IMR-90 (cell line): ENCODE data around the gene INPP5J. TPM values are rescaled to one million over a fixed set of nuclear protein-coding genes. Genes with fewer than 3 reads are reported as not detected.

Source experiments
- ATAC-seq: fragments of 200-7000 bp; cut with Tn5 transposase; 2 replicates; pipeline ENCODE4 v1.9.1; 2020; ENCODE audit warnings: low read depth, mild to moderate bottlenecking, moderate library complexity
- BruUV-seq: library from RNA; stranded (reverse); fragments of 400-500 nt; replicated peaks from 2 replicates; lab custom pipeline; 2021; lab: Mats Ljungman, UMichigan
- CTCF ChIA-PET: fragments of 300-600 bp; formaldehyde crosslinking; extraction: SDS; loops from one replicate; lab custom pipeline; 2021; ENCODE audit warnings: antibody characterized with exemption; lab: Yijun Ruan, JAX
- POLR2A ChIA-PET: fragments of 300-600 bp; sonication (Branson Sonifier 250); formaldehyde crosslinking; loops from one replicate; lab custom pipeline; 2022; ENCODE audit warnings: antibody characterized with exemption; ENCODE audit not compliant: unreplicated experiment; lab: Charles Lee
- DNase-seq: peaks from one replicate; pipeline ENCODE4 v3.0.0; 2013
- H2AFZ ChIP-seq: replicated peaks from 2 replicates; pipeline ENCODE3; 2013; ENCODE audit warnings: low read length, mild to moderate bottlenecking; ENCODE audit not compliant: poor library complexity
- H2AK5ac ChIP-seq: 2 replicates; pipeline ENCODE4 v1.6.1; 2013; ENCODE audit warnings: low read depth, low read length, inconsistent platforms
- H2AK9ac ChIP-seq: replicated peaks from 2 replicates; pipeline ENCODE3; 2013; ENCODE audit warnings: mild to moderate bottlenecking, low read depth, low read length, moderate library complexity; ENCODE audit not compliant: poor library complexity
- H2BK120ac ChIP-seq: 2 replicates; pipeline ENCODE4 v1.6.1; 2013; ENCODE audit warnings: low read depth, low read length, inconsistent platforms
- H2BK15ac ChIP-seq: 3 replicates; pipeline ENCODE4 v1.6.1; 2013; ENCODE audit warnings: low read depth, low read length, inconsistent platforms
- H2BK20ac ChIP-seq: 2 replicates; pipeline ENCODE4 v1.6.1; 2013; ENCODE audit warnings: low read depth, mild to moderate bottlenecking, inconsistent platforms, low read length, moderate library complexity
- H2BK5ac ChIP-seq: 2 replicates; pipeline ENCODE4 v1.6.1; 2013; ENCODE audit warnings: mild to moderate bottlenecking, low read depth, low read length, inconsistent platforms; ENCODE audit not compliant: poor library complexity, severe bottlenecking
- H3K14ac ChIP-seq: replicated peaks from 2 replicates; pipeline ENCODE4 v1.6.1; 2013; ENCODE audit warnings: low read depth, low read length, inconsistent platforms
- H3K18ac ChIP-seq: 2 replicates; pipeline ENCODE4 v1.6.1; 2013; ENCODE audit warnings: low read depth, low read length, control low read depth
- H3K23ac ChIP-seq: 2 replicates; pipeline ENCODE4 v1.6.1; 2013; ENCODE audit warnings: low read depth, low read length, inconsistent platforms
- H3K27ac ChIP-seq: 2 replicates; pipeline ENCODE4 v1.5.1; 2013; ENCODE audit warnings: mild to moderate bottlenecking, control low read depth, low read length; ENCODE audit not compliant: insufficient read depth
- H3K27me3 ChIP-seq: 2 replicates; pipeline ENCODE4 v1.6.1; 2013; ENCODE audit warnings: low read length; ENCODE audit not compliant: control insufficient read depth, insufficient read depth
- H3K36me3 ChIP-seq: 2 replicates; pipeline ENCODE4 v1.6.1; 2013; ENCODE audit warnings: low read length, mixed read lengths; ENCODE audit not compliant: control insufficient read depth, insufficient read depth
- H3K4ac ChIP-seq: 2 replicates; pipeline ENCODE4 v1.6.1; 2013; ENCODE audit warnings: low read depth, low read length, inconsistent platforms
- H3K4me1 ChIP-seq: 2 replicates; pipeline ENCODE4 v1.6.1; 2013; ENCODE audit warnings: low read length, mixed read lengths; ENCODE audit not compliant: control insufficient read depth, insufficient read depth
- H3K4me2 ChIP-seq: 2 replicates; pipeline ENCODE4 v1.6.1; 2013; ENCODE audit warnings: low read depth, mild to moderate bottlenecking, control low read depth, low read length, moderate library complexity
- H3K4me3 ChIP-seq: 2 replicates; pipeline ENCODE4 v1.5.1; 2013; ENCODE audit warnings: low read depth, mild to moderate bottlenecking, control low read depth, low read length, moderate library complexity; ENCODE audit not compliant: insufficient read depth
- H3K56ac ChIP-seq: 2 replicates; pipeline ENCODE4 v1.6.1; 2013; ENCODE audit warnings: low read length, inconsistent platforms; ENCODE audit not compliant: insufficient read depth; ENCODE audit errors: extremely low read depth
- H3K79me1 ChIP-seq, 2 experiments: 2 replicates each; pipeline ENCODE4 v1.6.1; 2013; ENCODE audit warnings: low read length in 2 of 2, inconsistent platforms in 1 of 2, low read depth in 1 of 2
- H3K9ac ChIP-seq: 2 replicates; pipeline ENCODE4 v1.6.1; 2013; ENCODE audit warnings: low read depth, low read length, control low read depth
- H3K9me1 ChIP-seq: 2 replicates; pipeline ENCODE4 v1.6.1; 2013; ENCODE audit warnings: low read length, inconsistent platforms; ENCODE audit not compliant: insufficient read depth
- H3K9me3 ChIP-seq: 2 replicates; pipeline ENCODE4 v1.6.1; 2013; ENCODE audit warnings: low read length; ENCODE audit not compliant: control insufficient read depth, insufficient read depth
- H4K20me1 ChIP-seq: 2 replicates; pipeline ENCODE4 v1.6.1; 2013; ENCODE audit warnings: low read length, inconsistent platforms; ENCODE audit not compliant: insufficient read depth
- H4K5ac ChIP-seq: 2 replicates; pipeline ENCODE4 v1.6.1; 2013; ENCODE audit warnings: mild to moderate bottlenecking, low read depth, low read length, control low read depth
- H4K8ac ChIP-seq, 2 experiments: 2 replicates each; pipeline ENCODE4 v1.6.1; 2013; ENCODE audit warnings: low read depth in 2 of 2, low read length in 2 of 2, control low read depth in 1 of 2, inconsistent platforms in 1 of 2
- H4K91ac ChIP-seq: 2 replicates; pipeline ENCODE4 v1.6.1; 2013; ENCODE audit warnings: low read depth, low read length, inconsistent platforms; ENCODE audit not compliant: insufficient read depth
- CHD1 ChIP-seq: IDR thresholded peaks from 2 replicates; pipeline ENCODE4 v1.6.1; 2012; ENCODE audit warnings: low read depth, low read length, improper control_type of control experiment
- MAFK ChIP-seq: IDR thresholded peaks from 2 replicates; pipeline ENCODE4 v1.6.1; 2012; ENCODE audit warnings: low read depth, low read length, improper control_type of control experiment
- NFE2L2 ChIP-seq: fragments of 150-350 bp; IDR thresholded peaks from 2 replicates; pipeline ENCODE4 v1.6.1; 2016; ENCODE audit warnings: low read depth, mild to moderate bottlenecking, low read length
- RAD21 ChIP-seq: IDR thresholded peaks from 2 replicates; pipeline ENCODE4 v1.6.1; 2012; ENCODE audit warnings: low read length, improper control_type of control experiment
- RFX5 ChIP-seq: IDR thresholded peaks from 2 replicates; pipeline ENCODE4 v1.8.0; 2012; ENCODE audit warnings: low read depth, mild to moderate bottlenecking, low read length, moderate library complexity
- SMC3 ChIP-seq: fragments of 150-350 bp; IDR thresholded peaks from 2 replicates; pipeline ENCODE4 v1.6.1; 2016; ENCODE audit warnings: low read depth, mild to moderate bottlenecking, antibody characterized with exemption, low read length, moderate library complexity
- WGBS, 2 experiments: methylation state at CpG; one replicate each; pipeline versions ENCODE4 v1.1.5 to v1.1.7; 2013; ENCODE audit warnings: missing lambda C conversion rate in 2 of 2; ENCODE audit not compliant: insufficient read length in 1 of 2; ENCODE audit errors: extremely low coverage in 2 of 2; 5-methylcytosine and 5-hydroxymethylcytosine counted together
- dilution Hi-C: fragments of 300-500 bp; cut with HindIII; formaldehyde crosslinking; loops from one replicate; pipeline ENCODE4 v1.14.3; 2018; ENCODE audit warnings: low sequenced_read_pairs; ENCODE audit not compliant: unreplicated experiment
- in situ Hi-C: fragments of 300-500 bp; cut with MboI; formaldehyde crosslinking; loops from 3 replicates; pipeline ENCODE4 v1.14.3; 2019; ENCODE audit warnings: low sequenced_read_pairs, inconsistent platforms, mixed read lengths
- intact Hi-C: fragments of 100-400 bp; cut with micrococcal nuclease; formaldehyde crosslinking; loops from 2 replicates; pipeline ENCODE4 v1.10.0; 2022
- polyA plus RNA-seq, 3 experiments: library from polyadenylated mRNA; depleted of rRNA; stranded (reverse); fragments of >200 nt; gene quantifications; 2 replicates each; pipeline ENCODE4 v1.2.3, GENCODE V29; 2012; ENCODE audit warnings: low replicate concordance in 1 of 3
- total RNA-seq: library from RNA; depleted of rRNA; stranded (reverse); fragments of >200 nt; gene quantifications from 2 replicates; pipeline ENCODE4 v1.2.3, GENCODE V29; 2012
- TF ChIP-seq, protein P1 (sequence below): fragments of 150-350 bp; IDR thresholded peaks from 2 replicates; pipeline ENCODE4 v1.6.1; 2017; ENCODE audit warnings: mild to moderate bottlenecking, antibody characterized with exemption, low read length, low read depth
- TF ChIP-seq, protein P2 (sequence below): conservative IDR thresholded peaks from 2 replicates; pipeline ENCODE4 v1.5.1; 2012; ENCODE audit warnings: mild to moderate bottlenecking, low read depth, low read length, improper control_type of control experiment

INPP5J gene
- total and polyA plus RNA-seq, 2 of the 4 experiments (the other 2 are of a cell fraction), result 0.36 to 2.2 TPM

DNA sequence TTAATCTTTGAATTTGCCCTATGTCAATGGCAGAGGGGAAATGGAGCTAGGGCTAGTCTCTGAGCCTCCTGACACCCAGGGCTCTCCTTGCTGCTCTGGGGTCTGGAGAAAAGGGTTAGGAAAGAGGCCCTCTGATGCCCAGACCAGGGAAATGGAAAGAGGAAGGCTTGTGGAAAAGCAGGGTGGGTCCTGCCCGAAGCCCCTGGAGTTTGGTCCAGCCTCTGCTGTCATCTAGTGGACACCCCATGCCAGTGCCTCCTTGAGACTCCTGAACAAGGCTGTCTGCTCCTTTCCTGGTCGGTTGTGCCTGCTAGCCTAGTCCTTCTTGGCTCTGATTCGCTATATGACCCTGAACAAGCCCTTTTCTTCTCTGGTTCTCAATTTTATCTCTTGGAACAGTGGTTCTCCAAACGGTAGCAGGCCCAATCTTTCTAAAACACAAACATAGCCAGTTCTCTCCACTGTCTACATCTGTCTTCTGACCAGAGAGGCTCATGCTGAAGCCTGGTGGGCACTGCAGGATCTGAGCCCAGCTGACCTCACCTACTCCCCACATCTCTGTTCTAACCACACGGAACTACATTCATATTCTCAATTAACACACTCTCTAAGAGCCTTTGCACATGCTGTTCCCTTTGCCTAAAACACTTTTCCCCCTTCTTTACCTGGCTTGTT is 26.3 kb downstream of the INPP5J start:
- Histone ChIP-seq H3K18ac (no peak overlapping the region), H3K23ac (no peak overlapping the region), H2BK120ac (peak overlapping the region; percentile 60), H3K4me2 (no peak overlapping the region), H3K4me3 (no peak overlapping the region), H4K5ac (peak overlapping the region; percentile 78), H2AK9ac (peak overlapping the region; percentile 48), H3K14ac (peak overlapping the region; percentile 51), H2AK5ac (peak overlapping the region; percentile 57; the same call in 1 of the 2 replicates), H3K9me3 (peaks cover 4% of the 10 kb centered on the region; the same call in 1 of the 2 replicates), H3K9ac (peak overlapping the region; percentile 24; the same call in 1 of the 2 replicates), H2BK15ac (peak overlapping the region; percentile 68; the same call in 2 of the 3 replicates), H3K4ac (peak overlapping the region; percentile 65), H3K27ac (peak overlapping the region; percentile 9; the same call in 1 of the 2 replicates), H3K79me1 (no peaks in the 10 kb centered on the region), H4K91ac (peak overlapping the region; percentile 67), H3K27me3 (no peaks in the 10 kb centered on the region), H2BK20ac (peak overlapping the region; percentile 73; the same call in 1 of the 2 replicates), H4K20me1 (no peaks in the 10 kb centered on the region), H3K36me3 (no peaks in the 10 kb centered on the region), H3K56ac (no peak overlapping the region), H2AFZ (peak overlapping the region; percentile 76), H3K9me1 (no peaks in the 10 kb centered on the region), H4K8ac (peak overlapping the region; percentile 65), H2BK5ac (peak overlapping the region; percentile 9), H3K4me1 (peaks cover 5% of the 10 kb centered on the region)
- peak; percentile 97 for TF ChIP-seq RAD21
- TF ChIP-seq, protein P1, sequence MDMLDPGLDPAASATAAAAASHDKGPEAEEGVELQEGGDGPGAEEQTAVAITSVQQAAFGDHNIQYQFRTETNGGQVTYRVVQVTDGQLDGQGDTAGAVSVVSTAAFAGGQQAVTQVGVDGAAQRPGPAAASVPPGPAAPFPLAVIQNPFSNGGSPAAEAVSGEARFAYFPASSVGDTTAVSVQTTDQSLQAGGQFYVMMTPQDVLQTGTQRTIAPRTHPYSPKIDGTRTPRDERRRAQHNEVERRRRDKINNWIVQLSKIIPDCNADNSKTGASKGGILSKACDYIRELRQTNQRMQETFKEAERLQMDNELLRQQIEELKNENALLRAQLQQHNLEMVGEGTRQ, result no peak
- TF ChIP-seq NFE2L2, result no peak
- no peak for TF ChIP-seq MAFK
- no peak for TF ChIP-seq CHD1
- peak; percentile 87 for TF ChIP-seq SMC3
- TF ChIP-seq, protein P2, sequence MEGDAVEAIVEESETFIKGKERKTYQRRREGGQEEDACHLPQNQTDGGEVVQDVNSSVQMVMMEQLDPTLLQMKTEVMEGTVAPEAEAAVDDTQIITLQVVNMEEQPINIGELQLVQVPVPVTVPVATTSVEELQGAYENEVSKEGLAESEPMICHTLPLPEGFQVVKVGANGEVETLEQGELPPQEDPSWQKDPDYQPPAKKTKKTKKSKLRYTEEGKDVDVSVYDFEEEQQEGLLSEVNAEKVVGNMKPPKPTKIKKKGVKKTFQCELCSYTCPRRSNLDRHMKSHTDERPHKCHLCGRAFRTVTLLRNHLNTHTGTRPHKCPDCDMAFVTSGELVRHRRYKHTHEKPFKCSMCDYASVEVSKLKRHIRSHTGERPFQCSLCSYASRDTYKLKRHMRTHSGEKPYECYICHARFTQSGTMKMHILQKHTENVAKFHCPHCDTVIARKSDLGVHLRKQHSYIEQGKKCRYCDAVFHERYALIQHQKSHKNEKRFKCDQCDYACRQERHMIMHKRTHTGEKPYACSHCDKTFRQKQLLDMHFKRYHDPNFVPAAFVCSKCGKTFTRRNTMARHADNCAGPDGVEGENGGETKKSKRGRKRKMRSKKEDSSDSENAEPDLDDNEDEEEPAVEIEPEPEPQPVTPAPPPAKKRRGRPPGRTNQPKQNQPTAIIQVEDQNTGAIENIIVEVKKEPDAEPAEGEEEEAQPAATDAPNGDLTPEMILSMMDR, result peak; percentile 98
- no peak for TF ChIP-seq RFX5
- ATAC-seq, result peak; percentile 99
- BruUV-seq, result no TSS peak
- ChIA-PET POLR2A (no interaction called here), CTCF (interaction anchor here (0.7 to 2.0 kb wide), 4 partner anchors 10 to 51 kb away, joined by 3 to 12 read pairs (median 3); partner anchors contain the start of gene SELENOM)
- in situ Hi-C loops (loop anchor here (5.0 kb wide), 2 partner anchors 37 to 202 kb away; no protein-coding TSS in a partner anchor), intact Hi-C loops (loop anchor here (1.0 to 5.0 kb wide), 5 partner anchors 42 to 387 kb away; partner anchors contain the start of gene SELENOM), dilution Hi-C loops (no loop called here)
- DNase-seq, result peak; percentile 80
- WGBS, 2 experiments, result 10% methylated on average over 3 of the region's 5 CpGs; no CpG with 5 or more reads in 1 of the 2 experiments
